Frontal cortex (tissue), 4 donors: Measurements from ENCODE around the gene SPTLC3. TPM values are rescaled to one million over a fixed set of nuclear protein-coding genes. Genes with fewer than 3 reads are reported as not detected.

Experiments
- DNase-seq, 2 donors: peaks; one replicate each; pipeline ENCODE4 v3.0.0; 2012; ENCODE audit warnings: low spot score in 2 of 2
- FAIRE-seq: peaks from 2 replicates; lab custom pipeline; 2012; peaks lifted over from hg19 to GRCh38; lab: Jason Lieb, UNC
- total RNA-seq: library from RNA; depleted of rRNA; stranded (reverse); fragments of >200 nt; gene quantifications from one replicate; pipeline ENCODE4 v1.2.3, GENCODE V29; 2014
- donor health status: control.
- donor health status: control.
- donor health status: control.

SPTLC3 gene
- total RNA-seq, 1 donor from 2014 or later: 0.82 TPM

DNA sequence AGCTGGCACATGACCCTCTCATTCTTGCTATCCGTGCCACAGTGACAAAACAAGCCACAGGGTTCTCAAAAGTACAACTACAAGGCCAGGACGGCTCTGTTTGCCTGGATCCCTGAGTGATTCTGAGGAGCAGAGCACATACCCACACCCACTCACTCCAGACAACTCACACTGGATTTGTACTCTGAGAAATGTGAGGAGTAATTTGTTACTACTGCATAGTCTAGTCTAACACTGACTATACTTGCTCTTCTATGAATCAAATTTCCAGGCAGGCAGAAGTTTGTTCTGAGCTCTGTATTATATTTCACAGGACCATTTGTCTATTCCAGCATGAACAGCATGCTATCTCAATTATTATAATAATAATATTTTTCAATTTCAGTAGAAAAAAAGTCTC lies 26.7 kb upstream of the SPTLC3 start:
- FAIRE-seq (no peak), DNase-seq (no peak)

DNA sequence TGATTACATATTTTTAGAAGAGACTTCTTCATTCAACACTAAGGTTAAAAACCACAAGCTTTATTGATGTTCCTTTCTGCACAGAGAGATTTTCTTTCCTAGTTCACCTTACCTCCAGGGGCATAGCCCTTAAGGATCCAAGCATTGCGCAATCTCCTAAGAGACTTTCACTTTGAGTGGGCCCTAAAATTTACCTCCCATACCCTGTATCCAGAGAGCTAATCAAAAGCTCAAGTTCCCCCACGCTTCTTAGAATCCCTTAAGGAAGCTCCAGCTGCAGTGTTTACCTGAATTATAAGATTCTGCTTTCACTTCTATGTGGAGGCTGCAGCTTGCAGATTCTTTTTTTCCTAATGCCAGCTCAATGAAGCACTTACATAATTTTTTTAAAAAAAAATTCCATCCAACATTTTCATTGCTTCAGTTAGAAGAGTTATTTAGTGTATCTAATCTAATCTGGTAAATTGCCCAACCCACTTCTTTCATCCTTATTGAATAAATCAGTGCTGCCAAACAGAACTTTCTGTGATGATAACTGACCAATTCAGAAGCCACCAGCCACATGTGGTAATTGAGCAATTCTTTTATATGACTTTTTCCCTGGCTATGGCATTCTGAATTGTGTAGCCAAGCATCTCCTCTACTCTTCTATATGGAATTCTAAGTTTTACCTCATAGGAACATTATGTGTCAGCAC lies 24.6 kb upstream of the SPTLC3 start:
- FAIRE-seq (no peak), DNase-seq (no peak)

DNA sequence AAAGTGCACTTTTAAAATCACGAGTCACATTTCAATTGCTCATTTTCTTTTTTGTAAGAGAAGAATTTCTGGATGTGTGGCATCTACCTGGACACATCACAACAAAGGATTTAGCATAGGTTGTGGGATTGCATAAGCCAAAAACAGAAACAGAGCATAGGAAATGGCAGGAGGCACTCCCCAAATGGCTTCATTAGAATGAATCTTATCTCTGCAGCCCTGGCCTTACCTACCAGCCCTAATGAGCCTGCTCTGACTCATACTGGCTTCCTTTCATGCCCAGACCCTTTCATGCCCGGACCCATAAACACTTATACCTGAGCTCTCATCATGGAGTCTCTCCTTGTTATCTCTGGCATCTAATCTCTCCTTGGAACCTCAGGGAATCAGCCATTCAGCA lies 23.9 kb upstream of the SPTLC3 start:
- no peak for DNase-seq
- FAIRE-seq: no peak

DNA sequence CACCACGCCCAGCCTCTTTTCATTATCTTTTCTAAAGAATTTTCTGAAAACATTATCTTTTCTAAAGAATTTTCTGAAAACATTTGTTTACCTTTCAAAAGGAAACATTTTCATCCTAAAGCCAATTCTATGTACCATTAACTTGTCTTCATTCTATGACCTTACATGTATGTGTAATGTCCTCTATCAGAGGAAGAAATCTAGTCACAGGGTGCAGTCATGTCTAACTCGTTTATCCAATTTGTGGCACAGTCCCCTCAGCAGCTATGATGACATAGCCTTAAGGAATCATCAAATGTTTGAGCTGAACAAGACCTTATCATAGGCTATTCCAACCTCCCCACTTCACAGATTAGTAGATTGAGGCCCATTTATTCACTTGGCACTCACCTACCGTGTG lies 21.5 kb upstream of the SPTLC3 start:
- no peak for FAIRE-seq

DNA sequence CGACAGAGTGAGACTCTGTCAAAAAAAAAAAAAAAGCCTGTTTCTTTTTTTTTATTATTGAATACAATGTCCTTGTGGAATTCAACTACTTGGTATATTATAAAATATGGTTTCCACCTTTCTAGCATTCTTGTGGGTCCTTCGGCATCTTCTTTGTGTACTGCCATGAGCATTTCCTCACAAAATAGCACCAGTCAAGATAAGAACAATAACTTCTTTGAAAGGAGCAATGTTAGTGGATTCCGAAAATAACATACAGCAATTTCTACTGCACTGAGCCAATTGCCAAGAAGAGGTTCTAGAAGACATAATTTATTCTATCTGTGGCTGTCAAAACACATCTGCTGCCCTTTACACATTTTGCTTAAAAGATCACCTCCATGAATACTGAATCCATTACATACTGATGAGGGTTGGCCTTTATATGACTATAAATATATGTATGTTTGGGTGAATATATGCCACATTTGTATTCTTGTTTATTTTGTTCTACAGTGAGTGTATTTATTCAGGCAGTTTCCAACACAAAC lies 19.1 kb upstream of the SPTLC3 start:
- DNase-seq (no peak), FAIRE-seq (no peak)

More for the DNA sequence above, 21.5 kb upstream of the SPTLC3 start:
- no peak for DNase-seq

DNA sequence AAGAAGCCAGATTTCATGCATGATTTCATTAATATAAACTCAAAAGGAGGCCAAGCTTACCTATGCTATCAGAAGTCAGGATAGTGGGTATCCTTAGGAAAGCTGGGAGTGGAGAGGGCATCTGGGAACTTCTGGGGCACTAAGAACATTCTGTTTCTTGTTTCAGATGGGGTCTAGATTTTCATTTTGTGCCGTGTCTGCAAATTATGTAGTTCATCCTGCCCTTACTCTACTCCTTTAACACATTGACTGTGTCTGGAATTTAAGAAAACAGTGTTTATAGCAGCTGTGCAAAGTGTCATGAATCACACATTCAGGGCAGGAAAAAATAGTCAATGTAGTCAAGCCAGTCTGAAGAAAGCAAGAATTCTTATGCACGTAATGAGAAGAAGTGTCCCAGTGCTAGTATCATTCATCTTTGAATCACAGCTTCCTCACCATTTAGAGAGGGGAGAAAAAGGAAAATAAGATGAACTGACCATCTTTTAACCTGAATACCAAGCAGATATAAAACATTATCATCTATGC lies 11.6 kb upstream of the SPTLC3 start:
- DNase-seq (no peak), FAIRE-seq (no peak)

DNA sequence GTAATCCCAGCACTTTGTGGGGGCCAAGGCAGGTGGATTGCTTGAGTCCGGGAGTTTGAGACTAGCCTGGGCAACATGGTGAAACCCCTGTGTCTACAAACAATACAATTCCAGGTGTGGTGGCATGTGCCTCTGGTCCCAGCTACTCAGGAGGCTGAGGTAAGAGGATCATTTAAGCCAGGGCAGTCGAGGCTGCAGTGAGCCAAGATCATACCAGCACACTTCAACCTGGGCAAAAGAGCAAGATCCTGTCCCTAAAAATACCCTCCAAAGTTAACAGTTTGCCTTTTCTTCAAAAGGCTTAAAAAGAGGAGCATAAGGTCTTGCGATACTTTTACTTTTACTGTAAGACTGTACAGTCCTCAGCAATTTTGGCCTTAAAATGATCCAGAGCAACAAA lies 10.7 kb upstream of the SPTLC3 start:
- no peak for FAIRE-seq
- DNase-seq: no peak

DNA sequence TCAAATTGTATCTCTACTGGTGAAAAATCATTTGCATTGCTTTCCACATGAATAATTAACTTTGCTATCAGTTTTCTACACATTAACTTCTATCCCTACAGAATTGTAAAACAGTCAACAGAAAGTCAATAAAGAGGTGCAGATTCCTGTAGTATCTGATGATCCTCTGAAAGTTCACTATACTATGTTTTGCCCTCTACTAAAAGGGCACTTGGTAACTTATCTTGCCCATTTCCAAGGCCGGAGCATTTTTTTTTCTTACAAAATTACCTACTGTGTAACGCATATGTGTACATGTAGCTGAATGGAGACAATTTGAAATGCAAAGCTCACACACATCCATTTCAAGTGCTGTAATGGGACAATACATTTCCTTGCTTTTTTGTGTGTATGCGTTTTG lies 9.6 kb upstream of the SPTLC3 start:
- FAIRE-seq: no peak
- DNase-seq: no peak

DNA sequence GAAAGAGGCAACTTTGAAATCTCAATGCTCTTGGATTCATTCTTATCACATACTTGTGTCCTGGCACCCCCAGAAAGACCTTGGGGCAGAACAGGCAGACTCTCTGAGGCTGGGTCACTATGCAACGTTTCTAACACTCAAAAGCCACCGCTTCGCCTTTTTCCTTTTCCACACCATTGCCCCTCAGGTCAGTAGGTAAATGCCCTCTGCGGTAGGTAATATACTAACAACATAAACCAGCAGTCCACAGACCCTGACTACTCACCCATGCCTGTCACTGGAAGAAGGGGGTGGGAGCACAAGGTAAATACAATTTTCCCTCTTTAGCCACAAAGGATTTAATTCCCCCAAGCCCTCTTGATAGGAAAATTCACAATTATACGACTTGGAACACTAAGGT lies 6.5 kb upstream of the SPTLC3 start:
- FAIRE-seq (no peak), DNase-seq (no peak)

DNA sequence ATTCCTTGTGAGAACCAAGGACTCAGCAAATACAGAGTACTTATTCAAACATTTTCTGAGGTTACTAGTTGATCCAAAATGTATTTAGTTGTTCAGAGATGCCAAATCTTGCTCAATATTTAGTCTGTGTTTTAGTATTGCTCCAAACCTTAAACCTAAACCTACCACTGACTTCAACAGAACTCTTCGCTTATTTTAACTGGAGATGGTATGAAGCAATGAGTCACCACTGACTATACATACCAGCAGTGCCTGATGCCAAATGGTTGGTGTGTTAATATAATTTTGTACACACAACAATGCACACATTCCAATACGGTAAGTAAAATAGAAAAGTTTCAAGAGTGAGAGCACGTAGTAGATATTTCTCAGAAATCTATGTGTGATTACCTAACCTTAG lies 1.9 kb upstream of the SPTLC3 start:
- FAIRE-seq: no peak
- no peak for DNase-seq

DNA sequence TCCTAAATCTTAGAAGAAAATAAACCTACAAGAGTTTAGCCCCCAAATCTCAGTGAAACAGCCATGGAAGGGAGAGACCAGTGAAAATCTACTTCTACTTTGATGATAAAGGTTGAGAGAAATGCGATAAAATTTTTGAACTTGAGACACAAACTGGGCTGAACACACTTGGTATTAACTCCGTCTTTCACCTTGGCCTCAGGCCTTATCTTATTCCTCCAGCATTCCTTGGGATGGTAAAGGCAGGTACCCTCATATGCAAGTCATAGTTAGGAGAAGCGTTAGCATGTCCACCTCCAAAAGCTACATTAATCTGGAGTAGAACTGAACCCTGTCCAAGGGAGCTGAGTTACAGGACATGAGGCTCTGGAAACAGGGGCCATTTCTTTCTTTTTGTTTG lies 1.2 kb upstream of the SPTLC3 start:
- FAIRE-seq: no peak
- DNase-seq: no peak

DNA sequence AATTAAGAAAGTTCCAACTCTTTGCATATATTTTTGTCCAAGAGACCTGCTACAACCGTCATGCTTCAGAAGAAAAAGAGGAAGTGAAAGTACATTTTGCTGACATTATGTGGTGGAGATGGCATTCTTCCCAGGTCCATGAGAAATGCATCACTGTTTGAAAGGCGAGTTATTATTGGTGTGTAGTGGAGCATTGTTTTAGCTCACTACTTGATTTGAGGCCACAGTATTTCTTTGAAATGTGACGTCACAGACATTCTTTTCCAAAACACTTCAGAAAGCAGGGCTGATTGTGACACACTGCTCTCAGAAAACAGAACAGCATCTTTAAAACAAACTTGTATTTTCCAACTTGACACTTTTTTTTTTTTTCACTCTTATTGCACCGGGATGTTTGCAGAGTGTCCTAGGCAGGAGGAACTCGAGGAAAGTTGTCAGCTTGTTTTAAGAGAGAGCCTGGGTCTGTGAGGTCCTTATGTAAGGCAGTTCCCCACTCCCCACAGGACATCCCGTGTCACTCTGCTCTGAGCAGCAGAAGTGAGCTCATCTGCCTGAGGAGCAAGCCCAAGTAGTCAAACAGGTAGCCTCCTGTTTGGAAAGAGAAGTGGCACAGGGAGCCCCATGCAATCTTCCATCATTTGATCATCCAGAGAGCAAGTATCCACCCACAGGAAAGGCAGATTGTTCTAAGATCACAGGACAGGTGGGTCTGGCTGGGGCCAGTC lies 1.1 kb downstream of the SPTLC3 start:
- peak; percentile 1 to 46 for DNase-seq
- FAIRE-seq: no peak

DNA sequence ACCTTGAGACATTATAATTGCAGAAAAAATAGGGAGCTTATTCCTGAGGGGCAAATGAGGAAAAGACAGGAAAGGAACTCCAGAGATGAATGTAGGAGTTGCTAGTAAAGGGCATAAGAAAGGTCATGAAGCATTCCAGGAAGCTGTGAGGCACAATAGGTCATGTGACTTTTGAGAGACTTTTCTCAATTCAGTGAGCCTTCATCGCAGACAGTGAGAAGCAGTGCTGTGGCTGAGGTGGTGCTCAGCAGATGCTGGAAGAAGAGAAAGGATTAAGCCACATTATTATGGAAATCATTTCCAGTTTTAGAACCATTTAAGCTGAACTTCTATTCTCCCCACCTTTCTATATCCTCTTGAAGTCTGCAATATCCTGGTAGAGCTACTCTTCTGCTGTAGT lies 4.1 kb downstream of the SPTLC3 start:
- no peak for FAIRE-seq
- DNase-seq: no peak

DNA sequence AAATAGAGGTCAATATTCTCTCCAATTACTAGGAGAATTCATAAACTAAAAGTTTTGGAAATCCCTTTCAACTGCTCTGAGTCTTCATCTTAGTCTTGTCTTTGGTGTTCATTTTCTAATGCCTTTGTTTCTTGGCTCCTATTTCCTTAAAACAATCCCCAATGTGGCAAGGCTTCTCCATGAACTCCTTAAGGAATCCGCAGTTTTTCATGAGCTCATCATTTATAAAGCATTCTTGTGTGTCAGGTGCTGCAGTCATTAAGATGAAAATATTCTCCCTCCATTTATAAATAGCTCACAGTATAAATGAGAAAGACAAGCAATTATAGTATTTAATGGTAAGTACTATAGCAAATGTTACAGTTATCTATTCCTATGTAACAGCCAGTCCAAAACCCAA lies 4.6 kb downstream of the SPTLC3 start:
- no peak for FAIRE-seq

DNA sequence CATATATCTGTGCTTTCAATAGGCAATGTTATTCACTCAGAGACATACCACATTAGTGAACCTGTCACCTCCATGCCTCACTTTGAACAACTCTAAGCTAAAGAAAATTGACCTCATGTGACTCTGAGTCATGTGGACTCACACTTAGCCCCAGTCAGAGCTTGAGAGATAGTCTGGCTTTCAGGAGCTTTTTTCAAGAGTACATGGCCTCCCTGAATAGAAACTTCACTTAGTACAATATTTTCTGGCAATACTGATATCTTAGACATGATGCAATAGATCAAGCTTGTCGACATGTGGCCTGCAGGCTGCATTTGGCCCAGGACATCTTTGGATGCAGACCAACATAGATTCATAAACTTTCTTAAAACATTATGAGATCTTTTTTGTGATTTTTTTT lies 8.5 kb downstream of the SPTLC3 start:
- DNase-seq: no peak

More for the DNA sequence above, 4.6 kb downstream of the SPTLC3 start:
- no peak for DNase-seq

DNA sequence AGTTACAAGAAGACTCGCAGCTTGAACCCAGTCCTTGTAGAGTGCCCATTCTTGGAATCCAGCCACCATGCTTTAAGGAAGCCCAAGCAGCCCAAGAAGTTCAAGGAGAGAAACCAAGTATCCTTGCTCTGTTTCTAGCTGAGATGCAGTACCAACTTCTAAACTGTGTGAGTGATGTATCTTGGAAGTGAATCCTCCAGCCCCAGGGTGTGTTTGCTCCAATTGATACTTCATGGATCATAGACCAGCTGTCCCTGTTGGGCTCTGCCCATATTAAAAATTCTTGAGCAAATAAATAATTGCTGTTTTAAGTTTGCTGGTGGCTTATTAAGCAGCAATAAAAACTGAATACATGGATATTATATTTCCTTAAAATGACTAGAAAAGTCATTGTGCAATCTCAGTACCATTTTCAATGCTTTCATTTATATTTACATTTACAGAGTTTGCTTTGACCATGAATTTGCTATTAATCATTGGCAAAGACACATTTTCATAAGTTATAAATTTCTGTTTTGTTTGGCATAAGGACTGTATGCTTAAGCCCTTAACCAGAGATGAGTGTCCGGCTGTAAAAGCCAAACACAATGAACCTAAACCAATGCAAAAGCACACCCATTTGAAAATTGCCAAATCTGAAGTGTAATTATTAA lies 9.2 kb downstream of the SPTLC3 start:
- FAIRE-seq (no peak), DNase-seq (no peak)

More for the DNA sequence above, 8.5 kb downstream of the SPTLC3 start:
- FAIRE-seq: no peak

DNA sequence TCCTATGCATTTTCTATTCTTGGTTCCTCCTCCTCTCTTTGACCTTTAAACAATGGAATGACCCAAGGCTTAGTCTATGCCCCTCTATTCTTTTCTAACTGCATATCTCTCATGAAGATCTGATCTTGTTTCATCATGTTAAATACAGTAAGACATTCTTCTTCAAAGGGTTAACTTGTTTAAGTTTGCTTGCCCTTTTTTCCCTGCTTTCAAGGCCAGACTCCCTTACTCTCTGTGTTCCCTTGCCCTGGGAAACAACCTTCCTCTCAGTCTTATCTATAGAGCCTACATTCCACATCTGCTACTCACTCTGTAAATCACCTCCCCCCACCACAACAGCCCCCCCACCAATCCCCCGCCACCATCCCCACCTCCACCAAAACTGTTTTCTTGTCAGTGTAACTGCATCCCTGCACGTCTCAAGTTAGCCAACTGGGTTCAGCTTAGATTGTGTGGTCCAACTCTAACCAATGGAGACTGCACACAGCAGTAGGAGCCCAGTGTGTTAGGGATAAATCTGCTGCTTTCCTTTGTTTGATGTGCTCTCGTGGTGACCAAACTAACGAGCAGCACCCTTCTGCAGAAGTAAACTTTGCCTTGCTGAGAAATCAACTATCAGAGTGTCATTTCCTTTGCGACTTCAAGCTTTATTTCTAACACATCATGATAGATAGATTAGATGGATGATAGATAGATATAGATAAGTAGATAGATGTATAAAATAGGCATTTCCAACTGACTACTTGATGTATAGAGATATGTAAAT lies 12.6 kb downstream of the SPTLC3 start:
- no peak for FAIRE-seq

DNA sequence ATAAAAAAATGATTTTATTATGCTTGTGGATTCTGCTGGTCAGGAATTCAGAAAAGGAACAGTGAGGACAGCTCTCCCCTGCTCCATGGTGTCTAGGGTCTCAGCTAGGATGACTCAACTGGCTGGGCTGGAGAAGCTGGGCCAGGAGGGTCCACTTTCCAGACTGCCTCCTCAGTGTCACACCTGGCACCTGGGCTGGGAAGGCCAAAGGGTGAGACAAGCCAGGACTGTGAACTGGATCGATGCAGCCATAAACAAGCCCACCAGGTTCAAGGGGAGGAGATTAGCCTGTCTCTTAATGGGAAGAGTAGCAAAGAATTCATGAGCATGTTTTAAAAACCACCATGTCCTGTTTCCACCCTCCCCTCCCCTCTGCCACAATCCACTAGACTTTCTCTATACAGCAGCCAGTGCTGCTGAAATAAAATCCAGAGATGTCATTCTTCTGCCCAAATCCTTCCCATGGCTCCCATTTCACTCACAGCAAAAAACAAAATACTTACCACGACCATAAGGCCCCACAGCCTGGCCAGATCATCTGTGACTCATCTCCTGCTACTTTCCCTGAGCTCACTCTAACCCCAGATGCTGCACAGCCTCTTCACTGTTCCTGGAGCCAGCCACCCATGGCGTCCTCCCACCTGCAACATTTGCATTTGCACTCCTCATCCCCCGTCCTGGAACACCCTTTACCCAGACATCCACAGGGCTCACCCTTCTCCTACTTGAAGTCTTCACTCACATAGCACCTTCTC lies 13.8 kb downstream of the SPTLC3 start:
- DNase-seq (no peak), FAIRE-seq (no peak)

More for the DNA sequence above, 12.6 kb downstream of the SPTLC3 start:
- DNase-seq: no peak

DNA sequence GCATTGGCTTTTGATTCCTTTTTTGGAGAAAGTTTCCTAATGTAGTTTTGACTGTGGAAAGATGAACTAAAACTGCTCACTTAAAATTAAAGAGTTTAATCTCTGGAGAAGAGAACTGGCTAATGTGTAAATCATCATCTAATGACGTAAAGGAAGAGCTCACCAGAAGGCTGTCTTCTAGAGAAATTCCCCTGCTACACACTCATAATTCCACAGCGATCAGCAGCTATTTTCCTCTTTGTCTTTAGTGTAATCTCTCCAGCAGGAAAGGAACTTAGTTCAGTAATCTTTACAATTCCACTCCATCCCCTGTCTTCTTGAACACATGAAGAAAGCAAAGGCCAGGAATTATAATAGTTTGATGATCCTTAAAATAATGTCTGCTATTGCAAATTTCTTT lies 15.8 kb downstream of the SPTLC3 start:
- DNase-seq: no peak
- FAIRE-seq: no peak
